GM18507 (cell line): Measurements from ENCODE around the gene SELENOW.
"Not testable (repeated sequence)": the region's sequence is repeated elsewhere in the genome, so short reads cannot be mapped to it uniquely, and the experiment has no call there.

Experiments
- DNase-seq: peaks from one replicate; pipeline ENCODE4 v3.0.0; 2011; ENCODE audit warnings: low read depth; ENCODE audit not compliant: insufficient read length; ENCODE audit errors: extremely low spot score
- FAIRE-seq: peaks from 2 replicates; lab custom pipeline; 2011; peaks lifted over from hg19 to GRCh38; lab: Jason Lieb, UNC

The SELENOW gene

GRCh38 chr19:47755762-47756626 is 22.5 kb upstream of the SELENOW start:
- DNase-seq = no peak
- no peak for FAIRE-seq

- FAIRE-seq = no peak
Measured at GRCh38 chr19:47756627-47756929, 21.9 kb upstream of the SELENOW start.

DNA sequence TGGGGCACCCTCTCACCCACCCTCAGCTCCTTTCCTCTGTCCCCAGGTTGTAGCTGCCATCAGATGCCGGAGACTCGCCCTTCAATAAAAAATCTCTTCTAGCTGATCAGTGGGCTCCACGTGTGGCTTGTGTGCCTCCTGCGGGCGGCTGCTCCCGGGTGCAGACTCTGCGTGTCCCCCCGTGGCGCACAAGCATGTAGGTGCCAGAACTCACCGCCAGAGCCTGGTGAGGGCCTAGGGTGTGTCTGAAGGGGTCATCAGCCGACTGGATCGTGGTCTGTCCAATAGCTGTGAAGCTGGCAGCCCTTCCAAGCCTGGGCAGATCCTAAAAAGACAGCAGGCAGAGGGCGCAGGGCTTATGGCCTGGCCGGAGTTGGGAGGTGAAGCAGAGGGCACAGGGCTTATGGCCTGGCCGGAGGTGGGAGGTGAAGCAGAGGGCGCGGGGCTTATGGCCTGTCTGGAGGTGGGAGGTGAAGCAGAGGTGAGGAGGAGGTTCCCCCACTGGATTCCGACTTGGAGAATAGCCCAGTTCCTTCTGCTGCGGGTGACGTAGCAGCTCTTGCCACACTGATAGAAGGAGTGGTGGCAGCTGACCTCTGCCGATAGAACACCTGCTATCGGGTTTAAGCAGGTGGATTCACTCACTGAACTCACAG is 21.4 kb upstream of the SELENOW start:
- DNase-seq (no peak), FAIRE-seq (no peak)

More at GRCh38 chr19:47756627-47756929, 21.9 kb upstream of the SELENOW start:
- no peak for DNase-seq

DNA sequence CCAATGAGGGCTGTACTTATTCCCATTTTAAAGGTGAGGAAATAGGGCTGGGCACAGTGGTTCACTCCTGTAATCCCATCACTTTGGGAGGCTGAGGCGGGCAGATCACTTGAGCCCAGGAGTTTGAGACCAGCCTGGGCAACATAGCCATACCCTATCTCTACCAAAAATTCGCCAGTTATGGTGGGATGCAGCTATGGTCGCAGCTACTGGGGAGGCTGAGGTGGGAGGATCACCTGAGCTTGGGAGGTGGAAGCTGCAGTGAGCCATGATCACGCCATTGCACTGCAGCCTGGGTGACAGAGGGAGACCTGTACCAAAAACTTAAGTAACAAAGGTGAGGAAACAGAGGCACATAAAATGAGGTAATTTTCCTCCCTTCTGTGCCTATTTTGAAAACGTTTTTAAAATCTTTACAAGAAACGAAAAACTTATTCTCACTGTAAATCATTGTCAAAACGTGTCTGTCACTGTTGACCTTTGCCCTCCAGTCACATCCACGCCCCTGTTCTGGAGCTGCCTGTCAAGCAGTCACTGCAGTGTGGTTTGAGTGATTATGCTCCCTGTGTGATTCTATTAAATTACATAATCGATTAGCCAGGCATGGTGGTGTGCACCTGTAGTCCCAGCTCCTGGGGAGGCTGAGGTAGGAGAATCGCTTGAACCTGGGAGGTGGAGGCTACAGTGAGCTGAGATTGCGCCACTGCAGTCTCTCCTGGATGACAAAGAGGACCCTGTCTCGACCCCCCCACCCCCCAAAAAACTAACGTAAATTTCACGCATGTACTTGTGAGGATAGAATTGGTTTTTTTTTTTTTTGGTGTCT is 20.7 kb upstream of the SELENOW start:
- DNase-seq (no peak), FAIRE-seq (no peak)

GRCh38 chr19:47758443-47758804 is 20.1 kb upstream of the SELENOW start:
- DNase-seq (no peak), FAIRE-seq (no peak)

DNA sequence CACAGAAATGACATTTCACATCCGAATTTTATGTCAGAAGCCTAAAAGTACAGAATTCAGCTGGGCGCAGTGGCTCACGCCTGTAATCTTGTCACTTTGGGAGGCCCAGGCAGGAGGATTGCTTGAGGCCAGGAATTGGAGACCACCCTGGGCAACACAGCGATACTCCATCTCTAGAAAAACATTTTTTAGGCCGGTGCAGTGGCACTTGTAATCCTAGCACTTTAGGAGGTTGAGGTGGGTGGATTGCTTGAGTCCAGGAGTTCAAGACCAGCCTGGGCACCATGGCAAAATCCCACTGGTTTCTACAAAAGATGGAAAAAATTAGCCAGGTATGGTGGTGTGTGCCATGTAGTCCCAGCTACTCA is 17.9 kb upstream of the SELENOW start:
- no peak for FAIRE-seq
- no peak for DNase-seq

- DNase-seq (no peak), FAIRE-seq (no peak)
Measured at GRCh38 chr19:47761566-47761965, 16.9 kb upstream of the SELENOW start.

DNA sequence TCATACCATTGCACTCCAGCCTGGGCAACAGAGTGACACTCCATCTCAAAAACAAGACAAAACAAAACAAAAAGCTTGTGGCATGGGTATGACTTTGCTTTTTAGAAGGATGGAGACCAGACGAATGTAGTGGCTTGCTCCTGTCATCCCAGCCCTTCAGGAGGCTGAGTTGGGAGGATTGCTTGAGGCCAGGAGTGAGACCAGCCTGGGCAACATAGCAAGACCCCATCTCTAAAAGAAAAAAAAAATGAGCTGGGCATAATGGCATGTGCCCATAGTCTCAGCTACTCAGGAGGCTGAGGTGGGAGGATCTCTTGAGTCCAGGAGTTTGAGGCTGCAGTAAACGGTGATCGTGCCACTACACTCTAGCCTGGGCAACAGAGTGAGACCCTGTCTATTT is 16.4 kb upstream of the SELENOW start:
- FAIRE-seq = no peak

GRCh38 chr19:47762615-47763308 is 15.7 kb upstream of the SELENOW start:
- no peak for DNase-seq

More for the DNA sequence above, 16.4 kb upstream of the SELENOW start:
- DNase-seq = no peak

GRCh38 chr19:47764705-47765104 is 13.8 kb upstream of the SELENOW start:
- not testable (repeated sequence) for DNase-seq, FAIRE-seq

More at GRCh38 chr19:47762615-47763308, 15.7 kb upstream of the SELENOW start:
- no peak for FAIRE-seq

DNA sequence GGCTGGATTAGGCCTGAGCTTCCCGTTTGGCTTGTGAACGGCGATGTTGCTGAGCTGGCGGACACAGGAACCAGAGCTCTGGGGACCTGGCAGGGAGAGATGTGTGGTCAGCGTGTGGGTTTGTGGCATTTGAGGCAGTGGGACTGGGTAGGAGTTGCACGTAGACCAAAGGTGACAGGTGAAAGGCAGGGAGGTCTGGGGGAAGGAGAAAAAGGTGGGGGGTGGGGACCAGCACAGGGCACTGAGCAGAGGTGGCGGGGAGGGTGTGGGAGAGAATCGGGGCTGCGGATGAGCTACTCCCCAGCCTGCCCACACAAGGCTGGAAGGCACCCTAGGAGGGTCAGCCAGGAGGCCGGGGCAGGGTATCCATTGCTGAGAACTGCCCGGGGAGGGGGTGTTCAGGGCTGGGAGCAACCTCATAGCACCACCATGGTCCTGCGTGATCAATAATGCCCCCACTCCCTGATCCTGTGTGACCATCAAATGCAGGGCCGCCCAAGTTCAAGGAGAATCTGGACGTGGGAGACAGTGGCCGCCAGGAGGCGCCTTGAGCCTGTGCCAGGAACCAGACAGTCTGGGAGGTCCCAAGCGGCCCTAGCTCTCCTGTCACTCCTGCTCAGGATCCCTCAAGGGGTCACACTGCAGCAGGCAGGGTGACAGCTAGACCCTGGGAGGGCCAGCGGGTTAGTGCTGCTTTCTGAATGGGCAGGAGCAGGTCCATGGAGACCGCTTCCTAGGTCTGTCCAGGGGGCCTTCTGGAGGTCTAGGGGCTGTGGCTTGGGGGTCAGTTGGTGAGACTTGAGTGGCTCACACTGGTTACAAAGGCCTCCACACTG is 12.8 kb upstream of the SELENOW start:
- FAIRE-seq = peak; percentile 46
- no peak for DNase-seq

DNA sequence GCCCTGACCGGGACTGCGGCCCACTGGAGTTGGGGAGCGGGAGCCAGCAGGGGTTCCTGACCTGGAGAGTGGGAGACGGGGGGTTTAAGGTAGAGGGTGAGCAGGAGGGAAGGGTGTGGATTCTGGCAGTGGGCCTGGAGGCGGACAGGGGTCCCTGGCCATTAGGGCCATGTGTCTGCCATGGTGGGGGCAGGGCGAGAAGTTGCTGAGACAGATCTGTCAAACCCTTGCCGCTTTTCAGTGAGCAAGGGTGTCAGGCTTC is 12.2 kb upstream of the SELENOW start:
- FAIRE-seq (no peak), DNase-seq (no peak)

DNA sequence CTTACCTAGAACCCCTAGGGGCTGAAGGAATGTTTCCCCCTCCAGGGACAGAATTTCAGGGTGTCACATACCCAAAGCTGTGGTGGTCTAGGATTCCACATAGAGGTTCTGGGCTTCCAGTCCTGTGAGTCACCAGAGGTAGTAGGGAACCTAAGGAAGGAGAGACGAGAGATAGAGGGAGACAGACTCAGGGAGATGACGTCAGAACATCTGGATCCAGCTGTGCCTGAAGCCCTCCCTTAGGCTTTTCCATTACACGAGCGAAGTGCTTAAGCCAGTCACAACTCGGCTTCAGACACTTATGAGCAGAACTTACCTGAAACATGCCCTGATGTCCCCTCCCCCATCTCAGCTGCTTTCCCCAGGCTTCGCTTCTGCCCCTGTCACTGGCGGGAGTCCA is 11.8 kb upstream of the SELENOW start:
- DNase-seq (no peak), FAIRE-seq (no peak)

DNA sequence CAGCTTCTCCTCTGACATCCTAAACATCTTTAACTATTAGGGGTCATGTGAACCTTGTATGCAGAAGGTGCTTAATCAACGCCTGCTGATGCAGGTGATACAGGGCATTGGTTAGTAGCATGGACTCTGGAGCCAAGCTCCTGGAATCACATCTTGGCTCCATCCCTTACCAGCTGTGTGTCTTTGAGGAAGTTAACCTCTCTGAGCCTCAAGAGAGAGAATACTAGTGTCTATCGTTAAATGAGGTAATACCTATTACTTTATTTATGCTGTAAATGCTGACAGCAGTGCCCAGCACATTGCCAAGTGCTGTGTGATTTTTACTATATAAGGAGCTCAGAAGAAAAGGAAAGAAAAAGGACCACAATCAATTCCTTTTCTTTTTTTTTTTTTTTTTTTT is 11.2 kb upstream of the SELENOW start:
- no peak for FAIRE-seq
- DNase-seq = no peak

- DNase-seq = no peak
- no peak for FAIRE-seq
Measured at GRCh38 chr19:47768604-47769003, 9.9 kb upstream of the SELENOW start.

GRCh38 chr19:47769534-47769933 is 9.0 kb upstream of the SELENOW start:
- DNase-seq (no peak), FAIRE-seq (no peak)

- DNase-seq, FAIRE-seq: not testable (repeated sequence)
Measured at GRCh38 chr19:47771291-47771690, 7.2 kb upstream of the SELENOW start.

DNA sequence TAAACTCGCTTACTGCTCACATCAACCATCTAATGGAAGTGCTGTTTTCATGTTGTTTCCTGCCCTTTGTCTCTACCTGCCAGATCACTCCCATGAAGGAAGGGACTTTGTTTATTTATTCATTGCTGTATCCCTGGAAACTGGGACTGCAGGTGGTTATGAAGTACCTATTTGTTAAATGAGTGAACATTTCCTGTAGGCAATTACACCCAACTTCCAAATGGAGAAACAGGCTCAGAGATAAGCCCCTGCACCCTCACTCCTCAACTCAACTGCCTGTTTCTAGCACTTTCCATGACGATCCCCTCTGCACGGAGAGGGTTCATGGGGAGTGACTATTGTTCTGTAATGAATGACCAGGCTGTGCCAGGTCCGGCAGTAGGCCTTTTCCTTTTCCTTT is 1.9 kb upstream of the SELENOW start:
- FAIRE-seq = no peak
- no peak for DNase-seq
